HG03439 (cell line): ENCODE data around the gene SERPINA4.

ENCODE experiments used
- ATAC-seq: cut with Tn5 transposase; IDR thresholded peaks from one replicate; pipeline ENCODE4 v1.9.1; 2021; ENCODE audit warnings: mild to moderate bottlenecking, moderate library complexity; ENCODE audit not compliant: unreplicated experiment

Gene SERPINA4

DNA sequence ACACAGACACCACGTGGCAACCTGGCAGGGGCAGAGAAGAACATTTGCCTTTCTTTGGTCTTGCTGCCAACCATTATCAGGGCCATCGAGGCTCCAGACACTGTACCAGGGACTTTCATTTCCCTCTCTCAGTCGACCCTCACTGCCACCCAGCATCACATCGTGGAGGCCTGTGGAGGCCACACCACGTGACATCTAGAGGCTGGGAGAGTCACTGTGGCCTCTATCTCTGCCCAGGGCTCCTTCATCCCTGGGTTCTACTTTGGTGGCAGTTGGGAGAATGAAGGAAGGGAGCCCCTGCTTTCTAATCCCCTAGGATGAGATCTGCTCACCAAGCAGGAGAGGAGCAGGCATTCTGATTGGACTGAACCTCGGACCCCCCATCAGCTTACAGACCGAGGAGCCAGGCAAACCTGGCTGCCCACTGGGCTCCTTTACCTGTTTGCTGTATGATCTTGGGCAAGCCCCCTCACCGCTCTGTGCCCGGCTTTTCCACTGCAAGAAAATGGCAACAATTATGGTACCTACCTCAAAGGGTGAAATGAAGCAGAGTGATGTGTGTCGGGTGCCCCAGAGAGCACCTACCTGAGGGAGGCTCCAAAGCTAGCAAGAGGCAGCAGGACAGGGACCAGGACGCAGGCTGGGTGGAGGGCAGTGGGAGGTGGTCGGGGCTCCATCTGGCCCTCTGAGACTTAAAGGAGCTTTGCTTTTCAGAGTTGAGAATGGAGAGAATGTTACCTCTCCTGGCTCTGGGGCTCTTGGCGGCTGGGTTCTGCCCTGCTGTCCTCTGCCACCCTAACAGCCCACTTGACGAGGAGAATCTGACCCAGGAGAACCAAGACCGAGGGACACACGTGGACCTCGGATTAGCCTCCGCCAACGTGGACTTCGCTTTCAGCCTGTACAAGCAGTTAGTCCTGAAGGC is 52.7 kb downstream of the SERPINA4 start:
- no peak for ATAC-seq

DNA sequence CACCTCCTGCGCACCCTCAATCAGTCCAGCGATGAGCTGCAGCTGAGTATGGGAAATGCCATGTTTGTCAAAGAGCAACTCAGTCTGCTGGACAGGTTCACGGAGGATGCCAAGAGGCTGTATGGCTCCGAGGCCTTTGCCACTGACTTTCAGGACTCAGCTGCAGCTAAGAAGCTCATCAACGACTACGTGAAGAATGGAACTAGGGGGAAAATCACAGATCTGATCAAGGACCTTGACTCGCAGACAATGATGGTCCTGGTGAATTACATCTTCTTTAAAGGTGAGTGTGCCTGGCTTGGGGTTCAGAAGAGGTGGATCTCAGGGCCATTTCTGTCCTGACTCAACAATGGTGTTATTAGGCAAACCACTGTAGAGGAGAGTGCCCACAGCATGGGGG is 53.6 kb downstream of the SERPINA4 start:
- no peak for ATAC-seq

DNA sequence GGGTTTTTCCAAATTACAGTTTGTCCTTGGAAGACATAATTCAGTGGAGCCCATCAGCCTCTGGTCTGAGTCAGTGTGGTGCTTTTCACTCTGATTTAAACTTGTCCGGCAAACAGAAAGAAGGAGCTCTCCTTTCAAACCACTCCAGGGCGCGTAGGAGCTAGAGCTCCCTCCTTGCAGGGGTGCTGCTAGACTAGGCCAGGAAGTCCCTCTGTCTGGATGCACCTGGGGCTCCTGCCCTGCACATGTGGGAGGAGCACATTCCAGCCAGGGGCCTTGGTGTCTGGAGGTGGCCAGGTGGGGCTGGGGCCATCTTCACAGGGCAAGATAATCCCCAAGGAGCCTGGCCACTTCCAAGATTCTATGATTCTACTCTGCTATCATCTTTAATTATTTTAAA is 54.0 kb downstream of the SERPINA4 start:
- no peak for ATAC-seq

DNA sequence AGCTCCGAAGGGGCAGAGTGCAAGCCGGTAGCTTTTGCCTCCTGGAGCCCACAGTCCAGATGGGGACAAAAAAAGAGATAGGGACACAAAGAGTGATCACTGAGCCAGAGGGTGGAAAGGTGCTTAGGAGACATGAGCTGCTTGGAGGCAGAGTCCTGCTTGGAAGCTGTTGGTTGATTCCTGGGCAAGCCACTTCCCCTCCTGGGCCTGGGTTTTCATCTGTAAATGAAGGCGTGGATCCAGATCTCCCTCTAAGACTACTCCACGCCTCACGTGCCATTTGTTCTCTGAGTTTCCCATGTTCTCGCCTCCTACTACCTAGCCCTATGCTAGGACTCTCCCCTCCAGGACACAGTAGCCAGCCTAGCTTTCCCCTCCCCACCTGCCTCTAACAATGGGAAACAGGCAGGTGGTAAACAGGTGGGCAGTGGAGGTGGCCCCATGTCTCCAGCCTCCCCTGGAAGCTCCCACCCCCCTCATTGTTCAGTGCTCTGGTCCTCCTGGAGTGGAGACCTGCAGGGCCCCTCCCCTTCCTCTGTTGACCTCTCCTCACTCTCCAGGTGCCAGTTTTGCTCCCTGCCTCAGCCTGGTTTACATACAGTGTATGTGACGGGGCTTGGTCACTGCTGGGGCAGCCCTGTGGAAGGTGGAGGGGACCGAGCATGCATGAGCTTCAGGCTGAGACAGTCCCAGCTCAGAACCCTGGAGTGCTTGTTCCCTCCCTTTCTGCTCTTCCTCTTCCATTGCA is 54.8 kb downstream of the SERPINA4 start:
- ATAC-seq: no peak

DNA sequence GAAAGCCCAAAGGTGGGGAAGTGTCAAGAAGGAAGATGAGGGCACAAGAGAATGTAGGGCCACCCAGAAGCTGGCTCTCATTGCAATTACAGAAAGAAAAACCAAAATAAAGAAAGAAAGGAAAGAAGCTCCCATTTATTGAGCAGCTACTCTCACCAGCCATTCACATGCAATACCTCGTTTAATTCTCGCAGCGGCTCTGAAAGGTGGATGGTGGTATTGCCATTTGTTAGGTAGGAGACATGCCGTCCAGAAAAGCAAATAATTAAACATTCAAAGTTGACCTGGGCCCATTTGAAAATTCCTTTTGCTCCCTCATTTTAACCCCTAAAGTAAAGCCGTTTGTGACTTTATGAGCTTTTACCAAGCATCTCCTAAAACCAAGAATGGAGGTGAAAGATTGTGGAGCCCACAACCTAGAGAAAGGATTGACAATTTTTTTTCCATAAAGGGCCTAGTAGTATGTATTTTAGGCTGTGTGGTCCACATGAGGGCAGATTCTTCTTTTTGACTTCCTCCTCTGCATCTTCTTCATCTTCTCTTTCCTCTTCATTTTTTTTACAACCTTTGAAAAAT is 56.2 kb downstream of the SERPINA4 start:
- no peak for ATAC-seq

DNA sequence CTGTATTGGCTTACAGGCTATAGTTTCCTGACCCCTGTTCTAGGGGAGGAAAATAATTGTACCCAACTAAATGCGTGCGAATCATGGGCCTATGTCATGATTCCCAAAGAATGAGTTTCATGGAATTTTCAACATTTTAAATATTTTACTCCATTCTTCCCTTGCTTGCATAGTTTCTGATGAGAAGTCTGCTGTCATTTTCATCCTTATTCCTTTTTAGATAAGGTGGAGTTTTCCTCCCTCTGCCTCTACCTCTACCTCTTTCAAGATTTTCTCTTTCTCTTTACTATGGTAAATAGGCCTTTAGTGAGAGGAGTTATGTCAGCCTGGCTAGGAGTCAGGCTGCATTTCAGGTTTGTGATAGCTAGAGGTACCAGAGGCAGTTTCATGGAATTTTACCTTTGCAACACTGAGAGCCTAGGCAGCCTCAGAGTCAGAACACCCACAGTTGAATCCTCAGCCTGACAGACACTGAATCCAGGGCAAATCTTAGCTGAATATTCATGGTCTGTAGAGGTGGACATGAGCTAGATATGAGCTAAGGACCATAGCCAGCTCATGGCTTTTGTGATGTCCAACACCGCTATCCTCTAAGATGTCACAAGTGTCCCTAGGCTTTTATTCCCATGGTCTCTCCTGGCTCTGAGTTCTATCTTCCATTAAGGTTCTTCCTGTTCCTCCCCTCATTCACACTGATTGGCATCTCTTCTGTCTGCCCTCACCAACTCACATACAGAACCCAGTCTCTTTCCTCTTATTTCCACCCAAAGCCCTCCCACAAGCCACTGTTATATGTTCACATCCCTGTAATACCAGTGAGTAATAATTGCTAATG is 57.0 kb downstream of the SERPINA4 start:
- no peak for ATAC-seq

DNA sequence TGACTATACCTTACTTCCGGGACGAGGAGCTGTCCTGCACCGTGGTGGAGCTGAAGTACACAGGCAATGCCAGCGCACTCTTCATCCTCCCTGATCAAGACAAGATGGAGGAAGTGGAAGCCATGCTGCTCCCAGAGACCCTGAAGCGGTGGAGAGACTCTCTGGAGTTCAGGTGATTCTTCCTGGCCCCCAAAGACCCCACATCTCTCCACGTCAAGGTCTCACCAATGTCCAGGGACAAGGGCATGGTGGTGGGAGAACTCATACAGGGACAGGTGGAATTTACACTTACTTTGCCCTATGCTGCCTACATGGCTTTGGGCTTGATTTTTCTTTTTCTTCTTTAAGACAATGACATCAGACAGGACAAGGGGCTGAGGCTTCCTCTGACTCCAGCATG is 58.1 kb downstream of the SERPINA4 start:
- ATAC-seq: no peak
